Measurements from ENCODE around the gene PPP2CA.
"Not testable (repeated sequence)": the region's sequence is repeated elsewhere in the genome, so short reads cannot be mapped to it uniquely, and the experiment has no call there.

Gene PPP2CA

DNA sequence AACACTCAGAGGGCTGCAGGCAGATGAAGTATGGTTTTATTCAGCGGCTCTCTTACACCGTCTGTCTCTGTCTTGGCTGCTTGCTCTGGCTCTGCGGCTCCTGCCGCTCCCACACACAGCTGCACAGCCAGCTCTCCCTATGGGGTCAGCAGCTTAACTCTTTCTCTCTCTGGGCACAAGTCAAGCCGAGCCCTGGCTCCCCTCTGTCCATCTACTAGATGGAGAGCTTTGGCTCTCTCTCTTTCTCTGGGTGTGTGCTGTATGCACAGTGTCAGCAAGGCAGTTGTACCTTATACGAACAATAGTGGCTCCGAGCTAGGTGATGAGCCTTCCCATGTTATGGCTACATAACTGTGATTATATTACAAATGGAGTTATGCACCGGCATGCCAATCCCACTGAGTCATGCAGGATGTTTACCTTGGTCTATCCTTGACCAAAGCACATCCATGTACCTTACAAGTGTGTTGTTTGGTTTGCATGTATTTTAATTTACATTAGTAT lies 19.3 kb upstream of the PPP2CA start:
- DNase-seq, result no peak

DNA sequence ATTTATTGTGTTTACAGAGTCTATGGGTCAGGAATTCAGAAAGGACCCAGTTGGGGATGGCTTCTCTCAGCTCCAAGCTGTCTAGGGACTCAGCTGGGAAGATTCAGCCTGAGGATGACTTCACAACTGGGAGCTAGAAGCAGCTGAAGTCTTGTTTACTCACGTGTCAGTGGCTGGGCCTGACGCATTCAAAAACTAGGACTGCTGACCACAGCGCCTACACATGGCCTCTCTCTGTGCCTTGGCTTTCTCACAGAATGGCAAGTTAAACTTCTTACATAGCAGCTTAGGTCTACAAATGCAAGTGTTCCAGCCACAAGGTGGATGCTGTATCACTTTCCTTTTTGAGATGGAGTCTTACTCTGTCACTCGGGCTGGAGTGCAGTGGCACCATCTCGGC lies 16.3 kb upstream of the PPP2CA start:
- DNase-seq, result no peak

DNA sequence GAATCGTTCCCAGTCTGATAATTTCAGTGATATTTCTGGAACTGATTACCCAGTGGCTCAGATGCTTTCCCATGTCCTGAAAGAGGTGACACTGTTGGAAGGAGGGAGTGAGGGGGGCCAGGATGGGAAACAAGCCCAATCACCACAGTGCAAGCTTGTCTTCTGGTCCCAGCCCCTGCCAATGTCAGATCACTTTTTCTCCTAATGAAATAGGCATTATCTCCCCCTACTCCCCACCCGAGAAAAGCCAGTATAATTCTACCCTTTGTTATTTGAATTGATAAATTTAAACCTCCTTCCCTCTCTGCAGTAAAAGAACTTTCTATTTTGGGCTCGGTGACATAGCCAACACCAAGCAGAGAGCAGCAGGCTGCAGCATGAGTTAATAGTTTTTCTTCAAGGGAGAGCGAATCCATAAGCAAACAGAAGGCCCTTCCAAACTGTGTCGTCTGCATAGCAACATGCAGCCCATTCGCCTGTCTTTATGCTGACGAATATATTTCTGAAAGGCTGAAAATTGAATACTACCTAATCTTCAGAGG lies 14.6 kb upstream of the PPP2CA start:
- DNase-seq, result no peak

DNA sequence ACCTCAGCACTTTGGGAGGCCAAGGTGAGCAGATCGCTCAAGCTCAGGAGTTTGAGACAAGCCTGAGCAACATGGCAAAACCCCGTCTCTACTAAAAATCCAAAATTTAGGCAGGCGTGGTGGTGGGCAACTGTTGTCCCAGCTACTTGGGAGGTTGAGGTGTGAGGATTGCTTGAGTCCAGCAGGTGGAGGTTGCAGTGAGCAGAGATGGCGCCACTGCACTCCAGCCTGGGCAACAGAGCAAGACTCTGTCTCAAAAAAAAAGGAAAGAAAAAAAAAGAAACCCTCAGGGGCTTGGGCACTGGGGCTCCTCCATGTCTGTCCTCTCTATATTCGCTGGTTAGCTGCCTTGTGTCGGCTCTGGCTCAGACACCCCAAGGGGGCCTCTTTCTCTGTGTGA lies 10.9 kb upstream of the PPP2CA start:
- no peak for DNase-seq

DNA sequence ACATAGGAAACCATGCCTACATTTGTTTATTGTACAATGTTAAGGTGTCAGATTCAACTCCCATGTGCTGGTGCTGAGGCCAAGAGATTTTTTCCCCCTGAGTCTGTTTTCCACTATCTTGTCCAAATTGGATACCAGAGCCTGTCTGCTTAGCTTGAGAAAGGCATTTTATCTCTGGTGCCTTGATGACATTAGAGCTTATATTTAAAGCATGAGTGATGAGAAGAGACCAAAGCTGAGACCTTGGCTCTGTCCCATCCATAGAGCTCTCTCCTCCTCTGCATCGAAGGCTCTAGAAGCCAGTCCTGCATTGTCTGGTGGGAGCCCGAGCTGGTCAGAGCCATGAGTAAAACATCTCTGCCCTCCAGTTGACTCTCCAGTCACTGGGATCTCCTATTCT lies 10.4 kb upstream of the PPP2CA start:
- no peak for DNase-seq

DNA sequence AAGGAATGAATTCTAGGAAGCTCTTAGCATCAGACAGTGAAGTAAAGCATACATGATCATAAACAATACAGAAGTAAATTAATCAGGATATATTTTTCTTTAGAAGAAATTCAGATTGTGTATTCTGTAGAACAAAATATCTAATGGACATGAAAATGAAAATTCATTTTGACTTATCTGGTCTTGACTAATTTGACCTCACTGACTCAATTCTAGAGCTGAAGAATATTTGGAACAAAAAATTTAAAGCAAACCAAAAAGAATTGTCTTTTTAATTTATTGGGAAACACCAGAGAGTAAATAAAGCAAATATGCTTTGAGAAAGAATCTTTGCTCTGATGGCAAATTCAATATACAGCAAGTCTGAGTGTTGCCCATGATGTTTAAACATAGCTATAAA lies 2.8 kb upstream of the PPP2CA start:
- no peak for DNase-seq

DNA sequence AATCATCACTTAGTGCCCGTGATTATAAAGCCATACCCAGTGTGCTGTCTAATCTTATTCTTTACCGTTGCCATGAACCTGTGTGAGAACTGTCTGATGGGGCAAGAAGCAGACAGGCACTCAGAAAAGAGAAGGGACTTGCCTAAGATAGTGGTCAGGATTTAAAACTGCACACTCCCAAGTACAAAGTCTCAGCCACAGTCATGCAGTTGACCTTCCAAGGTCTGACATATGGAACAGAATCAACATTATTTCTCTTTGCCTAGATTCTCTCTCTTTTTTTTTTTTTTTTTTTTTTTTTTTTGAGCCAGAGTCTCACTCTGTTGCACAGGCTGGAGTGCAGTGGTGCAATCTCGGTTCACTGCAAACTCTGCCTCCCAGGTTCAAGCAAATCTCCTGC lies 1.9 kb upstream of the PPP2CA start:
- DNase-seq, result no peak

DNA sequence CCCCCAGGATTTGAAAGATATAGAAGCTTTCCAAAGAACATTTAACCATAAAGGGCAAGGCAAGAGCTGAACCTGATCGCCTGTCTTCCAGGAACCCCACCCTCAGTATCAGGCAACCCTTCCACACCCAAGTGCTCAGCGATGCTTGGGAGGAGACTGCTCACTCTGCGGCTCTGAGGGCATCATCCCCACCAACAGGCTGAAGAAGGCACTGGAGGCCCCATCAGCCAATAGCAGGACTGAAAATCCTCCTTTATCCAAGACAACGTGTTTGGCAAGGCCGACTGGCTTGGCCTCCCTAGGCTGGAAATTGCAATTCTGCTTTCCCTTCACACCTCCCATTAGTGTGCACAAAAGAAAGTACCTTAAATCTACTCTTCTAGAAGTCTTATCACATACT lies 1.4 kb upstream of the PPP2CA start:
- no peak for DNase-seq

DNA sequence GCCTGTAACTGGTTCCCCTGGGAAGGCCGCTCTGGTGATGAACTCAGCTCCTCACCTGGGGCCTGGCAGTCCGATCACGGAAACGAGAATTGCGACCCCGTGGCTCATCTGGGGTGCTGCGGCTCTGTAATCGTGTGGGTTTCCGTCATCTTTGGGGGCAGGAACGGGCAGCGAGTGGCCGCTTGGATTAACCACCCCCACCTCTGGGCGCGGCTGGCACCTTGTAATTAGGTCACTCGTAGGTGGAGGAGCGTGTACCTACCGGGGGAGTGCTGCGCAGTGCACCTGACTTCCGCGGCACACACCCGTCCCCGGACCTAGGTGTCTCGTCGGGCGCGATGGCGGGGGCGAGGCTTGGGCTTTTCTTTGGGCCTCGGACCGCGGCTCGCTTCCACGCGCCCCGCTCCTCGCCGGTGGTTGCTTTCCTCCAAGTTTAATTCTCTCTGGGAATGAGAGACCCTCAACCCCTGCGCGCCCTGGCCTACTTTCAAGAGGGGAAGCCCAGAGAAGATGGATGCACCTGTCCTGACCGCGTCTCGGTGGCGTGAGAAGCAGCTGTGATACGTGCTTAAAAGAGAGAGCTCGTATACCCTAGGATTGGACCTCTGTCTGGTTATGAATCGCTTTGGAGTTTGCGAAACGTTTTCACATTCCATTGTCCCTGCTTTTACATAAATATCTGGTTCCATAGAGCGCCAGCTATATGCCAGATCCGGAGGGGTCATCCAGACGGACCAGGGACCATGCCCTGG lies 744 bp upstream of the PPP2CA start:
- DNase-seq, result no peak

DNA sequence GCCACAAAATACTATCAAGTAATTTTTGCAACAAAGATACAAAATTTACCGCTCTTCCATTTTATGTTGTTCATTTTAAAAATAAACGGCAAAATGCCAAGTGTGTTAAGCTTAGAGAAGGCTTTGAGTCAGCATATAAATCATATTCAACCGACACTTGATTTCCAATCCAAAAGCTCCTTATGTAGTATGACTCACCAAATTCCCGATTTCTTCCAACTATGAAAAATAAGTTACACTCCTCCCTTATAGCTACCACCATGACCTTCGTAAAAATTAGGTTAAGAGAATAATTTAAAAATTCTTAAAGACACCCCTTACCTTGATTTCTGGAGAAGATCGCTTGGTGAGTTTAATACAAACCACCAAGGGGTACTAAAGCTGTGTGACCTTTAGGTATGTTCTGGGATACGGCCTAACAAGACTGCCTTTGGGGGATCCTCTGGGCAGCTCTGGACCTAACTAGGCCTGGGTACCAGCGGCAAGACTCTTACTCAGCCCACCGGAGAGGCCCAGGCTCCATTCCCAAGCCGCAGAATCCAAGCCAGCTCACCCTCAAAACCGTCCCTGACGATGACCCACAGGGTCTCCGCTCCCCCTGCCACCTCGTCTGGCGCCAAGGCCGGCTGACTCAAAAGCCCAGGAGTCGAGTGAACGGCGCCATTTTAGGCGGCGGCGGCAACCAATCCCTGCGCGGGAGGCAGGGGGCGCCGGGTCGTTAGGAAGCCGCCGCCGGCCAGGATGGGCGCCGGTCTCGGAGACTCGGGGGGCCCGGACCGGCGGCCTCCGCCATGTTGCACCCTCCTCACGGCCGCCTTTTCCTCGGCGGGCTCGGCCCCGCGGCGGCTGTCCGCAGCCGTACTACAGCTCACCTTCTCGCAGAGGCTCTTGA lies 739 bp downstream of the PPP2CA start:
- DNase-seq, result peak; percentile 66

DNA sequence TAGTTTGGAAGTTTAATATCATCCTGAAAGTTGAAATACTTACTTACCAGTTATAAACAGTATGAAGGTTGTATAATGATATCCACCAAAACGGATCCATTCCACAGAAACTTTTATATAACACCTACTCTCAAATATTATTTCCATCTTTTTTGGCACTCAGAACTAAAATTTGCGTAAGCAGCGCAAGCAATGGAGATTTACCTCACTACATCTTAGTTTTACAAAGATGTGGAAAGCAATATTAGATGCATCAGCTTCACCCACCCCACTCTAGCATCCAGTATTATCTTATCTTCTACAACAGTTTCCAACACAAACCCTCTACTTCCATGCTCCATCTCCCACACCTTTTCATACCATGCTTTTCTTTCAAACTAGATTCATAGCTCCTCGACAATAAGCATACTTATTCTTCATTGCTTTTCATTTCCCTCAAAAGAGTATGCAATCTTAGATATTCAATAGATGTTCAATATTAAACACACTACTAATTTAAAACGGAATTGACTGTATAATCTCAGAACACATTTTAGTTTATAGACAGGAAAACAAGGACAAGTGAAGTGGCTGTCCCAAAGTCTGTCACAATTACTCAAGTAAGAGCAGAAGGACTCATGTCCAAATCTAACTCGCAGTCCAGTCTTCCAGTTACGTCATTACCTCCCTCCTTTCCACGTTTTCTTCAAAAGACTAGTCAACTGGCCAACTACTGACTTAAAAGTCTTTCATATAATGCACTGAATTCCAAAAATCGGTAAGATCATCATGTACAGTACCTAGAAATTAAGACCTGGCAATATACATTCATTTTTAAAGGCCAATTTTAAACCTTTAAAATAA lies 2.2 kb downstream of the PPP2CA start:
- no peak for DNase-seq

DNA sequence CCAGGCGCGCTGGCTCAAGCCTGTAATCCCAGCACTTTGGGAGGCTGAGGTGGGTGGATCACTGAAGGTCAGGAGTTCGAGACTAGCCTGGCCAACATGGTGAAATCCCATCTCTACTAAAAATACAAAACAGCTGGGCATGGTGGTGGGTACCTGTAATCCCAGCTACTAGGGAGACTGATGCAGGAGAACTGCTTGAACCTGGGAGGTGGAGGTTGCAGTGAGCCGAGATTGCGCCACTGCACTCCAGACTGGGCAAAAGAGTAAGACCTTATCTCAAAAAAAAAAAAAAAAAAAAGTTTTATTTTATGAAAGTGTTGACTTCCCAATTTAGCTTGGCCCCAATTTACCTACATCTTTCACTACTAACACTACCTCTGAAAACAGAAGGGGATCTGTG lies 4.2 kb downstream of the PPP2CA start:
- not testable (repeated sequence) for DNase-seq

DNA sequence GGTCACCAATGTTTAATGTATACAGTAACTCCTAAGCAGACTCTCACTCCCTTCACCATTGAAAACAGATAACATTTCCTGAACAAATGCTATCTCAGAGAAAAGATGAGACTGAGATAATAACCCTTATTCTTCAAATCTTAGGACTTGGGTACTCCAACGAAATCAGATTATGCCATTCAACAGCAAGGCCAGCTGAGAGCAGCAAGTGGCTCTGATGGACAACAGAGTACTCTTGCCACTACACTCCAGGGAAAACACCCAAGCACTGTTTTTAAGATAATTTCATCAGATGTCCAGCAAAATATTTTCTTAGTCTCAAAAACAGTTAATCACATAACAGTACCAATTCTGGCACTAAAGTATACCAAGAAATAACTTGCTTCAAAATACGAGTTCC lies 10.1 kb downstream of the PPP2CA start:
- DNase-seq, result no peak

DNA sequence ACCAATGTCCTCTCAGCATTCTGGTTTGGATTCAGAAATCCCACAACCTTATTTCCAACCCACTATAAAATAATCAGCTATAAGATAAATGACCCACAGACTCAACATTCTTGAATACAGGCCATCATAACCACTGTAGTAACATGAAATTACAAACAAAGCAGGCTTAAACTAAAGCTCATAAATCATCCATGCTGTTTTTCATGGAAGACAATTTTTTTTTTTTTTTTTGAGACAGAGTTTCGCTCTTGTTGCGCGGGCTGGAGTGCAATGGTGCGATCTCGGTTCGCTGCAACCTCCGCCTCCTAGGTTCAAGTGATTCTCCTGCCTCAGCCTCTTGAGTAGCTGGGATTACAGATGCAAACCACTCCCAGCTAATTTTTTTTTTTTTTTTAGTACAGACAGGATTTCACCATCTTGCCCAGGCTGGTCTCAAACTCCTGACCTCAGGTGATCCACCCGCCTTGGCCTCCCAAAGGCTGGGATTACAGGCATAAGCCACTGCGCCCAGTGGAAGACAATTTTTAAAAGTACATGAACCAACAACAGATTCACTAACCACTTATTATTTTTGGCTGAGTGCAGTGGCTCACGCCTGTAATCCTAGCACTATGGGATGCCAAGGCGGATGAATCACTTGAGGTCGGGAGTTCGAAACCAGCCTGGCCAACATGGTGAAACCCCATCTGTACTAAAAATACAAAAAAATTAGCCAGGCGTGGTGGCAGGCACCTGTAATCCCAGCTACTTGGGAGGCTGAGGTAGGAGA lies 14.4 kb downstream of the PPP2CA start:
- DNase-seq, result not testable (repeated sequence)

DNA sequence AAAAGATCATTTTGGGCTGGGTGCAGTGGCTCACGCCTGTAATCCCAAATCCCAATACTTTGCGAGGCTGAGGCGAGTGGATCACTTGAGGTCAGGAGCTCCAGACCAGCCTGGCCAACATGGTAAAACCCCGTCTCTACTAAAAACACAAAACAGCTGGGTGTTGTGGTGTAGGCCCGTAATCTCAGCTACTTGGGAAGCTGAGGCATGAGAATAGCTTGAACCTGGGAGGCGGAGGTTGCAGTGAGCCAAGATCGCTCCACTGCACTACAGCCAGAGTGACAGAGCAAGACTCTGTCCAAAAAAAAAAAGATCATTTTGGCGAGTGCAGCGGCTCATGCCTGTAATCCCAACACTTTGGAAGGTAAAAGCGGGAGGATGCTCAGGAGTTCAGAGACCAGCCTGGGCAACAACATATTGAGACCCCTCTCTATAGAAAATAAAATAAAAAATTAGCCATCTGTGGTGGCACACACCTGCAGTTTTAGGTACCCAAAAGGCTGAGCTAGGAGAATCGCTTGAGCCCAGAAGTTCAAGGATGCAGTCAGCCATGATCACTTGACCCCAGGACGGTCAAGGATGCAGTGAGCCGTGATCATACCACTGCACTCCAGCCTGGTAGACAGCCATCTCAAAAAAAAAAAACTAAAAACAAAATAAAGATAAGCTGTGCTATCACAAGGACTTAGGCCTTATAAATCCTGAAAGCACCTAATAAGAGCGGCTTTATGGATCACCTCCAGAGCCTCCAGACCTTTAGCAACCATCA lies 16.2 kb downstream of the PPP2CA start:
- no peak for DNase-seq

DNA sequence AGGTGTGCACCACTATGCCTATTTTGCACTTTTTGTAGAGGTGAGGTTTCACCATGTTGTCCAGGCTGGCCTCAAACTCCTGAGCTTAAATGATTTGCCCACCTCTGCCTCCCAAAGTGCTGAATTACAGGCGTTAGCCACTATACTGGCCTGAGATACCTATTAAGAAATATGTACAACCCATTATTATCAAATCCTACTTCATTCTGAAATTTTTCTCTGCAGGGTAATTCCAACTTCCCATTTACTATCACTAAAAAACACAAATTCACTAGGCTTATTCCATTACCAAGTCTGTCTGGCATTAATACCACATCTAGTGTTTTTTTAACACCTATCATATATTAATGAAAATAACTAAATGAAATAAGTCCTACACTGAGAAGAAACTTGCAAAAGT lies 18.2 kb downstream of the PPP2CA start:
- no peak for DNase-seq

DNA sequence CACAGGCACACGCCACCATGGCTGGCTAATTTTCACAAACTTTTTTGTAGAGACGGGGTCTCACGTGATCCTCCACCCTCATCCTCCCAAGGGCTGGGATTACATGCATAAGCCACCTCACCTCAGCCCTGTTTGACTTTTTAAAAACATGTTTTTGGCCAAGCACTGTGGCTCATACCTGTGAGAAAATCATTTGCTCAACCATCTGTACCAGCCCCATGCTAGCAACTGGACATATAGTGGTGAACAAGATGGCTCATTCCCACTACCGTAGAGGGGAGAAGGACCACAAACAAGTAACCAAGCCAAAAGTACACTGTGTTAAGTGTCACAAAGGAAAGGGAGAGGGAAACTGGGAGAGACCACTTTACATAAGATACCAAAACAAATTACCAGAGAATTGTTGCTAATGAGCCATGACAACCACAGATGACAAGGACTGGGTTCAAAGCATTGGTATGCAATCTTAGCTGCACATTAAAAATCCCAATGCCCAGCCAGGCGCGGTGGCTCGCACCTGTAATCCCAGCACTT lies 19.2 kb downstream of the PPP2CA start:
- DNase-seq, result no peak

DNA sequence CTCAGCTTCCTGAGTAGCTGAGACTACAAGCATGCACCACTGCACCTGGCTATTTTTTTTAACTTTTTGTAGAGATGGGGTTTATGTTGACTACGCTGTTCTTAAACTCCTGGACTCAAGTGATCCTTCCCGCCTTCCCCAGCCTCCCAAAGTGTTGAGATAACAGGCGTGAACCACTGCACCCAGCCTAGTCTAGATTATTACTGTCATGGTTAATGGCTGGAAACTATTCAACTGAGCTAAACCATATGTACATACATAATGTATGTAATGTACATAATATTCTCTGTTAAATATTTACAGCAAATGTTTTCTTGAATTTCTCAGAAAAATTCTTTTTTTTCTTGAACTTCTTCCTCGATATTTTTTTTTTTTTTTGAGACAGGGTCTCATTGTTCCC lies 21.3 kb downstream of the PPP2CA start:
- no peak for DNase-seq

DNA sequence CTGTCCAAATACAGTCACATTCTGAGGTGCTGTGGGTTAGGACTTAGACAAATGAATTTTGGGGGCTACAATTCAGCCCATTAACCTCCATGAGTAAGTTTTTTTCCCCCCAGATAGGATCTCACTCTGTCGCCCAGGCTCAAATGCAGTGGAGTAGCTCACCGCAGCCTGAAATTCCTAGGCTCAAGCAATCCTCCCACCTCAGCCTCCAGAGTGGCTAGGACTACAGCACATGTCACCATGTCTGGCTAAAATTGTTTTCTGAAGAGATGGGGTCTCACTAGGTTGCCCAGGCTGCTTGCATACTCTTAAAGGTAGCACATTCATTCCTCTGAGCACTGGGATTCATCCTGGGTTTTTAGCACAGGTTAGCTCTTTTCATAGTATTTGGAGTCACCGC lies 22.2 kb downstream of the PPP2CA start:
- no peak for DNase-seq

DNA sequence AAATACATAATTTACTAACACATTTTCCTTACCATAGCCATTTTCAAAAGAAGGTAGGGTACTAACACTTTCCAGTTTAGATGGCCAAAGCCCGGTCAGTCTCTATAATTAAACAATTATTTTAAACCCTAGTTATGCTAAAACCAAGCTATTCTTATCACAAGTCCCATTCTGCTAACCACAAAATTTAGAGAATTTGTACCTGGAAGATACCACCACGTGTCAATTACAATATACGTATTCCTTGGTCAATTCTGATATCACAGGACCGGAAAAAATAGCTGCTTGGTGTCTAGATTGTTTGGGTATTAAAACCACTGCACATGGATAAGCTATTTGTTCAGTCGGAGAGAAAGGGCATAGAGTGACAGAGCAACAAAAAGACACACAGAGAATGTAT lies 30.2 kb downstream of the PPP2CA start:
- DNase-seq, result no peak

DNA sequence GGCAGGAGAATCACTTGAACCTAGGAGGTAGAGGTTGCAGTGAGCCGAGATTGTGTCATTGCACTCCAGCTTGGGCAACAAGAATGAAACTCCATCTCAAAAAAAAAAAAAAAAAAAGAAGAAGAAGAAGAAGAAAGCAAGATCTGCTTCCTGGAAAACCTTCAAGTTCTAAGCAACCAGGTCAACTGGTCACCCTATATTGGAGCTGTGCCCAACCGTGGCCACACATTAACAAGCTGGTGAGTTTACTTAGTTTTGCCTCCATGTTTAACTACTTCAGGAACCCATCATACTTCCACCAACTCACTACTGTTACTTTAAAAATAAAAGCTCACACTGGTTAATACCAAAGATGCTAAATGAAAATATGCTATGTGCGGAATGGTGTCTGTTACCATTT lies 36.8 kb downstream of the PPP2CA start:
- DNase-seq, result no peak

All from CD4-positive, alpha-beta T cell treated with Interferon gamma for 1 hour (primary cell).